Activated CD4-positive, alpha-beta T cell treated with anti-CD3 and anti-CD28 coated beads for 24 hours (primary cell): ENCODE results near the gene MAOA.
"Not testable (repeated sequence)": the region's sequence is repeated elsewhere in the genome, so short reads cannot be mapped to it uniquely, and the experiment has no call there.

Source experiments
- DNase-seq, 2 donors: peaks; one replicate each; pipeline ENCODE4 v3.0.0-alpha.2; 2020; ENCODE audit warnings: low read depth in 2 of 2

The MAOA gene

GRCh38 chrX:43663173-43663572, 7.1 kb downstream of the MAOA start:
- DNase-seq = no peak

- DNase-seq = no peak
Observed at GRCh38 chrX:43664258-43664657, 8.2 kb downstream of the MAOA start.

GRCh38 chrX:43664708-43665107, 8.6 kb downstream of the MAOA start:
- no peak for DNase-seq

- DNase-seq = no peak
Observed at GRCh38 chrX:43666311-43666912, 10.3 kb downstream of the MAOA start.

- DNase-seq = not testable (repeated sequence)
Observed at GRCh38 chrX:43675965-43676628, 20.0 kb downstream of the MAOA start.

GRCh38 chrX:43676971-43677572, 21.0 kb downstream of the MAOA start:
- no peak for DNase-seq

- no peak for DNase-seq
Observed at GRCh38 chrX:43677993-43678392, 21.9 kb downstream of the MAOA start.

GRCh38 chrX:43679058-43679457, 23.0 kb downstream of the MAOA start:
- DNase-seq = no peak

GRCh38 chrX:43679778-43680177, 23.7 kb downstream of the MAOA start:
- no peak for DNase-seq

- no peak for DNase-seq
Observed at GRCh38 chrX:43682726-43683125, 26.6 kb downstream of the MAOA start.

- no peak for DNase-seq
Observed at GRCh38 chrX:43685221-43685620, 29.1 kb downstream of the MAOA start.

- DNase-seq = no peak
Observed at GRCh38 chrX:43688586-43688985, 32.5 kb downstream of the MAOA start.

GRCh38 chrX:43693602-43694406, 37.7 kb downstream of the MAOA start:
- DNase-seq = no peak

- no peak for DNase-seq
Observed at GRCh38 chrX:43699475-43699874, 43.4 kb downstream of the MAOA start.

GRCh38 chrX:43702079-43702524, 46.0 kb downstream of the MAOA start:
- no peak for DNase-seq

- no peak for DNase-seq
Observed at GRCh38 chrX:43702660-43703059, 46.6 kb downstream of the MAOA start.

GRCh38 chrX:43703211-43703791, 47.2 kb downstream of the MAOA start:
- no peak for DNase-seq

- DNase-seq = no peak
Observed at GRCh38 chrX:43706786-43707370, 50.8 kb downstream of the MAOA start.

GRCh38 chrX:43707812-43708548, 51.9 kb downstream of the MAOA start:
- DNase-seq = no peak

GRCh38 chrX:43716144-43716543, 60.0 kb downstream of the MAOA start:
- DNase-seq = no peak

GRCh38 chrX:43716696-43717095, 60.6 kb downstream of the MAOA start:
- no peak for DNase-seq
